ENCODE results near the gene MED9.

Gene MED9

DNA sequence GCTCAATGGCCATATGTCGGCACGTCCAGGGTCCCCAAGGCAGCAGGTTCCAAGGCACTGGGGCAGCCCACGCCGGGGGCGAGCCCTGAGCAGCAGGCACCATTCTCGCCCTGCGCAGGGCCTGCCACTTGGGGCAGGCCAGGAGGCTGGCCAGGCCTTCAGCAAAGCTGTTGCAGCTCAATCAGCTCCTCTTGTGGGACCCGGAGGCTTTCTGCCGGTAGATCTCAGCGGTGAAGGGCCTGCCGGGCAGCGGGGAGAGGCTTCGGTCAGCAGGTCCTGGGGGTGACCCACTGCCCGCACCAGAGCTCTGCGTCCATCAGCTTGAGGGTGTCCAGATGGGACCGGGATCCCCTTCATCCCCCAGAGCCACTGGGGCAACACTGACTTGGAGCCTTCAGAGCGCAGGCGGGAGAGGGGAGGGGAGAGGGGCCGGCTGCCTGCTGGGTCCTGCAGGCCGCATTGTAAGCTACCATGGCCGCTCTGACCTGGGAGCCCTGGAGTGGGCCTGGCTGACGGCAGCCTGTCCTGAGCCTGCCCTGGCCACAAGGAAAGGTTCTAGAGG, 28.9 kb downstream of the MED9 start:
- DNase-seq = no peak

DNA sequence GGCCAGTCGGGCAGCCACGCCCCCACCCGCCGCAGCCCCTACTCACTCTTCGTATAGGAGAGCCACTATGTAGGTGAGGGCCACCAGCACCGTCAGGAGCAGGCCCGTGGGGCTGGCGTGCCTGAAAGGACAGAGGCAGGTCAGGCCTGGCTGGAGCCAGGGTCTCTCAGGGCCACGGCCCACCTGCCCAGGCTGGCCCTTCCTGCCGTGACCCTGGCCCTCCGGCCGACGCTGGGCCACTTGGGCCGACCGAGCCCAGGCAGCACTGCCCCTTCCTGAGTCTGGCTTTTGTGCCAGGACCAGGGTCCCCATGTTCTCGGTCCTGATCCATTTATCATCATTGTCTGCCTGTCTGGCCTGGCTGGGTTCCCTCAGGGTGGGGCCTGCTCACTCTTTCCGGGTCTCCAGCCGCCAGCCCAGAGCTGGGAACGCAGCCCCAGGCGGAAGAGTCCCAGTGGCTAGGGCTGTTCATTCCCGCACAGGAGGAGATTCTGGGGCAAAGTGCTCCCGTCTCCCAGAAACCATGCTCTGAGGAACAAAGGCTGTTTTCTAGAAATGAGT, 29.5 kb downstream of the MED9 start:
- DNase-seq = no peak

DNA sequence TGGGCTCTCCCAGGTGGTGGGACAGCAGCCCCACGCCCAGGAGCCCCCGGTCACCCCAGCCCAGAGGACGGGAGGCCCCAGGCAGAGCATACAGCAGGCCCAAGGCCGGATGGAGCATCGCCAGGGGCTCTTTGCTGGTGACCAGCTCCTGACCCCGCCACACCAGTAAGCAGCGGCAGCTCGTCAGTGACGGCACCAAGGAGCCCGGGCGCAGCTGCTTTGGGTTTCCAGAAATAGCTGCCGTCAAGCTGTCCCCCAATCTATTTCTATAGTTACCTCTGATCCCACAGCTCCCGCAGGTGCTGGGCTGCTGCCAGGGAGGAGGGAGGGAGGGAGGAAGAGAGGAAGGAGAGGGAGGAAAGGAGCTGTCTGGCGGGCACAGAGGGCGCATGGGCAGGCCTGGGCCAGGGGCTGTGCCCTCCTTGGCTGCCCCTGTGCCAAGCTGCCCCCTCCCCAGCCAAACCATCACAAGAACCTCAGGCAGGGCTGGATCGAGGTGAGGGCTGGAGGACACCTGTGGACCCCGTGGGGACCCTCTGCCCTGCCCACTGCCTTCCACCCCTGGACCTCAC, 30.2 kb downstream of the MED9 start:
- no peak for DNase-seq

DNA sequence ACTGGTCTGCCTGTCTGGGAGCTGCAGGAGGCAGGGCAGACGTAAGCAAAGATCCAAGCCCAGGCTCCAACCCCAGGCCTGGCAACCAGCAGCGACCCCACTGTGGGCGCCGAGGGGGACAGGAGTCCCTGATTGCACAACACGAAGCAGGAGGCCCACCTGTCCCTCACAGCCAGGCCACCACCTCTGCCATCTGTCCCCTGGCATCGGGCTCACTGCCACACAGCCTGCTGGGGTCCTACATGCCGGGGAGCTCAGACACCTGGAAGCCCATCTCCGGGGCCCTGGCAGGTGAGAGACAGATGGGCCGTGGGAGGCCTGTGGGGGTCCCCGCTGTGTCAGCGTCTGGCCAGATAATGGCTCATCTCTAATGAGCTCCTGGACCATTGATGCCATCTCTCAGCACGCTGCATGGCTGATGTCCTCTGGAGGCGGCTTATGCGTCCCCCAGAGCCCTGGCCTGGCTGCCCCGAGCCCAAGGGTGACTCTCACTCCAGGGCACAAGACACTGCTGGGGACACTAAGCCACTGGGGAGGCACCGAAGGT, 30.7 kb downstream of the MED9 start:
- DNase-seq = no peak

DNA sequence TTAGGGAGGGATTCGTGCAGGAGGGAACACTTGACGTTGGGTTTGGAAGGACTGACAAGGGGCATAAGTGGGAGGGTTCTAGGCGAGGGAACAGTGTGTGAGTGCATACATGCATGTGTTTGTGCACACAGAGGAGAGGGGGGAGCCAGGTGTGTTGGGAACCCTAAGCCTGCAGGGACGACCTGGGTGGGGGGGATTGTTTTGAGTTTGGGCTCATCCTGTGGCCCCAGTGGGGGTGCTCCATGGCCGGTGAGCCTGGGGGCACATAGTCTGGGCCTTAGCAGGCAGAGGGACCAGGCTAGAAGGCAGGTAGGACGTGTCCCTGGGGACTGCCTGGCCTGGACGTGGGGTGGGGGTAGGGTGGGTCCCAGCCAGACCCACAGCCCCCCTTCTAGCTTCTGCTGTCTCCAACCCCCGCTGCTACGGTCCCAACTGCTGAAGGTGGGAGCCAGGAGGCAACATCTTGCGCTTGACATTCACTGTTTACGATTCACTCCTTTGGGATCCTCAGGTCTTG, 31.3 kb downstream of the MED9 start:
- no peak for DNase-seq

DNA sequence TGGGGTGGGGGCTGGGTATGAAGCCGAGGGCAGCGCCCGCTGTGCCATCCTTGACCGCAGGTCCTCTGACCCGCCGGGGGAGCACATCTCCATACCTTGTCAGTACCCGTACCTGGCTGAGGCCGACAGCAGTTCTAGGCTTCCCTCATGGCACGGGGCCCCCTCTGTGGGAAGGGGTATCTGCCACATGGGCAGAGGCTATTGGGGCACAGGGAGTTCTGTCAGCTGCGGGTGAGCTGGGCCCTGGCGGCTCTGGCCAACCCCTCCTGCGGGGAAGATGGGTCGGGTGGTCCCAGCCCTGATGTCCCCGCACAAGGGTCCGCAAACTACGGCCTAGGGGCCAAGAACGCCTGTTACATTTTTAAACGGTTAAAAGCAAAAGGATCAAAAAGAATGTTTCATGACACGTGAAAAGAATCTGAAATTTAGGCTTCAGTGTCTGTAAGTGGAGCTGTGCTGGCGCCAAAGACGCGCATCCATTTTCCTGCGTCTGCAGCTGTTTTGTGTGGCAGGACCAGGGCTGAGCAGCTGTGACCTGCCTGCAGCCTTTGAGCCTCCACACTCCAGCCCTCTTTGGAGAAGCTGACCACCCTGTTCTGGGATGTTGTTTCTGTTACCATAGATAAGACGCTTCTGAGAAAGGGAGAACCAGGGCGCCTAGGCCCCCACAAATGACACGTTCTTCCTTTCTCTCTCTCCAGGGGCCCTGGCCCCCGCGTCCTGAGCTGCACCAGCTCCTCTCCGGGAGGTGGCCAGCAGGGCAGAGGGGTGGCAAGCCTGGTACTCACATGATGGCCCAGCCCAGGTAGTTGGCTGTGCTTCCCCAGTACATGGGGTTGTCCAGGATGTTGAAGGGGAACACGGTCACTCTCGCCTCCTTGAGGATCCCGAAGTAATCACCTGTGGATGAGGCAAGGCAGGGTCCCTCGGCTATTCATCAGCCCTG, 32.1 kb downstream of the MED9 start:
- DNase-seq = no peak

DNA sequence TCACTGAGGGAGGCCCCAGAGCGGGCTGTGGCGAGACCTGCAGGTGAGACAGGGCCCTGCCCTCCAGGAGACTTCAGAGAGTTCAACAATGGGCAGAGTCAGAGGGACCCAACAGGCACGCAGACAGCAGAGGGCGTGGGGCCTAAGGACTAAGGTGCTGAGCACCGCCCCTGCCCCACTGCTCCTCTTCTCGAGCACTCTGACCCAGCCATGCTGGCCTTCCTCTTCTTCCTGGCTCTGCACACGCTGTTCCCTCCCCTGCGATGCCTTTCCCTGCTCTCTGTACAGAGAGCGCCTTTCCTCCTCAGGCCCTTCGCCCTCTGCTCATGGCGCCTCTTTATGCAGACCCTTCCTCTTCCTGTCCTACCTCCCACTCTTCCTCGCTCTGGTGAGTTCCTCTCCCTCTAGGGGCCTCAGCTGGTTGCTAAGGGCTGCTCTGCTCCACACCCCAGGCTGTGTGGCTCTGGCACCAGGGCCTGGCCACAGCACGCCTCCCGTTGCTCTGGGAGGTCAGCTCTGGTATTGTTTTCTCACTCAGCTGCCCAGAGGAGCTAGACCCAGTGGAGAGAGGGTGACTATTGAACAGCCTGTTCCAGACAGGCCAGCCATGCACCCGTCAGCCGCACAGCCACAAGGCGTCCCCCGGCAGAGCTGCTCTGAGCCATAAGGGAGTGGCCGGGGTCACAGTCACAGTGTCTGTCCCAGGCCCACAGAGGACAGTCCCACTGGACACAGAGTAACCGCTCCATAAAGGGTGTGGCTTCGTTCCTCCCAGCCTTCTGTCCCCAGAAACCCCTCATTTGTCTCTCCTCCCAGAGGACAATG, 33.0 kb downstream of the MED9 start:
- no peak for DNase-seq

DNA sequence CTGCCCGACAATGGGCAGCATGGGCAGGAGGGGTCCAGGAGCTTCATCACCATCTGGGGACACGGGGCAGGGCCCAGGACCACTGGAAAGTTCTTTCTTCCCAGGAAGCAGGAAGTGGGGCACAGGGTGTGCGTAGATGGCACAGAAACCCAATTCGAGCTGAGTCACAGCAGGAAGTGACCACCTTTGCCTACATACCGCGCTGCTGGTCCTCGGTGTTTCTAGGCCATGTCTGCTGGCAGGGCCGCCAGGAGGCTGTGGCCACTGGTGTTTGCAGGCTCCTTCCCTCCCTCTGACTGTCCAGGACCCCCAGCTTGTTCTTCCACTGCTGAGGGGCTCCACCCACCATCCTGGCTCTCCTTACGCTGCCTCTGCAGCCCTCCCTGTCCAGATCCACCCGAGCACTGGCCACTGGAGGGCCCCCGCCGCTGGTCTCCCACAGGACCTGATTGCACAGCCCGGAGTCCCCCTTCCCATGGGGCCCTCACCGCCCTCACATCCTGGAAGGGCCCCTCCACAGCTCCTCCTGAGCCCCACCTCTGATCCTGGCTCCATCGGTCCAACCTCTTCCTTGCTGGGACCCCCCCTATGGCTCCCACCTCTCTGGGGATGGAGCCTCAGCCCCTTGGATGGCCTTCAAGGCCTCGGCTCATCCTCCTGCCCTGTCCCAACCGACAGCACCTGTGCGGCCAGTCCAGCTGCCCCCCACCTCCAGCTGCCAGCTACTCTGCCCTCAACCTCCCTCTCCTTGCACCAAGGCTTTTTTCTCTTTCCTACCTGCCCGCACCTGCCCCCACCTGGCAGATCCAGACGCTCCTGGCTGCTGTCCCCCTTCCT, 33.9 kb downstream of the MED9 start:
- DNase-seq = no peak

DNA sequence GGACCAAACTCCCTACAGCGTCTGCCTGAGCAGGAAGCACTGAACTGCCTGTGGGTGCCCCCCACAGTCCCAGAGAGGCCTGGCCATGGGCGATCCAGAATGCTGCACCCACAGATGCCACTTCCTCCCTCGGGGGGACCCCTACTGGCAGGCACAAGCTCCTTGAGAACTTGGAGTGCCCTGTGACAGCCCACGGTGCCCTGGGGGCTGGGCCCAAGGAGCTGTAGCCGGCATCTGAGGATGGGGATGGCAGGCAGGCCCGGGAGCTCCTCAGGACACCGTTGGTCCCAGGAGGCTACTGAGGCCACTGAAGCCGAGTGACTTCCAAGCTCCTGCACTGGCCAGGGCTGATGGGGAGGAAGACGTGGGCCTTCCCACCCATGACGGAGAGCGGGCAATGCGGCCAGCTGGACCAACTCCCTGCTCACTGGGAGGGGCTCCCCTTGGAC, 34.5 kb downstream of the MED9 start:
- no peak for DNase-seq

DNA sequence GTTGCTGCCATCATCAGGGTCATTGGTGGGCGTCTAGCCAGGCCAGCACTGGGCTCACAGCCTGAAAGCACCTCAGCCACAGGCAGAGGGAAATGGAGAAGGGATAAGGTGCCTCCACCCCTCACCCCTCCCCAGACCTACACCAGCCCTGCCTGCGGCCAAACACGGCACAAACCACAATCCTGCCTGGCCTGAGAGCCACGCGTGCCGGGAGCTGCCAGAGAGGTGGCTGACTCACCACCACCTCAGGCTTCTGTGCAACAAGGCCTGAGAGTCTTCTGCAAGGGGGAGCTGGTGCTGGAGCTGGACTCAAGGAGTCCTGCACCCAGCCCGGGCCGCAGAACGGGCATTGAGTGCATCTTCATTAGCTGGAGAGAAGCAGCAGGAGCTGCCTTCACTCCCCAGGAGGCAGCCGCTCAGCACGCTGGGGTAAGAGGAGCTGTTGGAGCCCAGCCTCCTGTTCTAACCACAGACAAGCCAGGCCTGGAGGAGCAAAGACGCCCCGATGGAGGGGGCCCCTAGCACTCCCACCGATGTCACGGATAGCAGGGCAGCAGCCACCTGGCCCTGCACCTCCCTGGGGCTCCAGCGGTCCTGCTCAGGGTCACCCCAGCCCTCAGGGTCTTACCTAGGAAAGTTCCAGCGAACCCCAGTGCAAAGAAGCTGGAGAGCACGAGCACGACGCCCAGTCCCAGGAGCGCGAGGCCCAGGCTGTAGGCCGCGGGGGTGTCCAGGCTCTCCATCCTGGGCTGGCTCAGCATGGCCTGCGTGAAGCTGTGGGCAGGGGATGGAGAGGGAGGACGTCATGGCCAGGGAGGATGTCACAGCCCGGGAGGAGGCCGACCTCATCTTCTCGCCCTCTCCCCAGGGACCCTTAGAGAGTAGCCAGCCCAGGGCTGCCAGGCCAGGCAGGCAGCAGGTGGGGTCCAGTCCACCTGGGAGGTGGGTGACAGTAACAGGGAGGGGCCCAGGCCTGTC, 35.4 kb downstream of the MED9 start:
- DNase-seq = no peak

DNA sequence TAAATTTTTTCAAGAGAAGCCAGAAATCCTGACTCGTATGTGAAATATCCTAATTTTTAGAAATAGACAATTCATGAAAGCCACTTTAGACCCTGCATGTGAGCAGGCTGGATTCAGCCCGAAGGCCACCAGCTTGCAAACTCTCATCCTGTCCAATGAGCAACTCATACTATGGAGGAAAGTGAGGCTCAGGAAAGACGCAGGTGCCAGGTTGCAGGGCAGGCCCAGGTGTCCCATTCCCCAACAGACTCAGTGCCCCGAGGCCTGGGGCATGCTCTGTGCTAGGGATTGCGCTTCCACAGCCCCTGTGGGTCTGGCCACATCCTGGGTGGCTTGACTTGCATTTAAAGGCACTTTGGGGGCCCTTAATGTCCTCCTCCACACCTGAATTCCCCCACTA, 36.1 kb downstream of the MED9 start:
- DNase-seq = no peak

DNA sequence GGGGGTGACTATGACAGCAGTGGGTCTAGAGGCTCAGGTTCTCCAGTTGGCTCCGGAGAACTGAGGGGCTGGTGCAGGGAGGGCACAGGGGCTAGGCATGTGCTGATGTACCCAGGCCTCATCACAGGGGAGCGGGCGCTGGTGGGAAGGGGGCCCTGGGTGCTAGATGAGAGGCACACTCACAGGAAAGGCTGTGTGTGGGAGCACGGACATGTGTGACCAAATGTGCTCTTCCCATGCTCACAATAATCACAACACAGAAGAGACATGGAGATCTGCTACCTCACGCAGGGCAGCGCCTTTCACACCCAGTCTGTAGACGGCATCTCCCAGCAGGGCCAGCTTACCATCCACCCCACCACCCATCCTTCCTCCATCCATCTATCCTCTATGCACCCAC, 36.8 kb downstream of the MED9 start:
- no peak for DNase-seq

DNA sequence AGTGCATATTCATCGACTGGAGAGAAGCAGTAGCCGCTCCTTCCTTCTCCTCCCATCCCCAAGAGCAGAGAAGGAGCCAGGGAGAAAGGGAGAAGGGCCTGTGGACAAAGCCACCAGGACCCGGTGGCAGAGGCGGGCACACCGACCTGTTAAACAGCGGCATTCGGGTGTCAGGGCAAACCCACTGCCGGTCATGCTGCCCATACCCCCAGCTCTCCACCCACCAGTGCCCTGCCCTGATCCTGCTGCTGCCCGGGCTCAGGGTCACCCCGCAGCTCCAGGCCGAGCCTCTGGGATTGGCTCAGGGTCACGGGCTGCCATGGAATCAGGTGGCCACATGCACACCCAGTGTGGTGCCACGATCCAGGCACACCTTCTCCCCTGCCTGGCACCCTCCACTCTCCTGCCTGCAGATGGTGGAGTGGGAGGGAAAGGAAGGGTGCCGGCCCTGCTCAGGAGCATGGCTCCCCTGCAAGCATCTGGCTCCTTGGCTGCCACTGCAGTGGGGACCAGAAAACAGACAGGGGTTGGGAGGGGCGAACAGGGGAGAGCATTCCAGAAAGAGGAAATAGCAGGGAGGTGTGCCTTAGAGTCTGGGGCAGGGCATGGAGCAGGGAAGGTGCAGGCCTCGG, 37.7 kb downstream of the MED9 start:
- DNase-seq = no peak

DNA sequence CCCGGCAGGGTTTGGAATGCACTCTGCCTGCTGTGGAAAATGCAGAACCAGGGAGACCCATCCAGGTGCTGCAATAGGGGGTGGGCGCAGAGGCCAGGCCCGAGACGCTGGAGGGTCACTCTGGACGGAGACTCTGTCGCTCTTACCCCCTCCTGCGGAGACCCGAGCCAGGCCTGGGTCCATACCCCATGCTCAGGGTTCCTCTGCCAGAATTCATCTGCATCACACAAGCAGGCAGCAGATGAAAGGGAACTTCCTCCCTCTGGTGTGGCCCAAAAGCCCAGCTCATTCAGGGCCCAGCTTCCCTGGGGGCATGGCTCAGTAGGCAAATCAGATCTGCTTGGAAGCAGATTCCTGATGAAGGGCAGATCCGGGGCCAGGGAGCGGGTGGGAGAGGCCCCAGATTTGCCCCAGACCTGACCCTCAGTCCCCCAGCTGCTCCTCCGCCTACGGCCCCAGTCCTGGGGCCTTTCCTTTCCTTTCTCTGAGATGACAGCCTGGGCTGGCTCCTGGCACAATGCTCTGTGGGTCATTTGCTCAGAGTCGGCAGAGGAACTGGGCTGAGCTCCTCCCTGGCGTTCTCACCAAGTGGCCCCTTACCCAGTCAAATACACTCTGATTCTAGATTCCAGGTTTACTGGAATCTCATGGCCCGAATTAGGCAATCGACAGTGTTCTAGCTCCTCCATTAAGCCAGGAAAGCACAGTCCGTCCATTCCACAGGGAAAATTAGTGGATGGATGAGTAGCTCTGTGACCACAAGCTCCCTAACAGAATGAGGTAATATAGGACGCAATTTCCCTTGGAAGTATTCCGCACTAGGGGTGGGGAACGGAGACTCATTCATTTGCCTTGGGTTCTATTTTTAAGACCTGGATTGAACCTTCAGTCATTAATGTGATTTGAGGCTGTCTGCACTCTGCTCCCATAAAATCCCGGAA, 38.5 kb downstream of the MED9 start:
- DNase-seq = no peak

DNA sequence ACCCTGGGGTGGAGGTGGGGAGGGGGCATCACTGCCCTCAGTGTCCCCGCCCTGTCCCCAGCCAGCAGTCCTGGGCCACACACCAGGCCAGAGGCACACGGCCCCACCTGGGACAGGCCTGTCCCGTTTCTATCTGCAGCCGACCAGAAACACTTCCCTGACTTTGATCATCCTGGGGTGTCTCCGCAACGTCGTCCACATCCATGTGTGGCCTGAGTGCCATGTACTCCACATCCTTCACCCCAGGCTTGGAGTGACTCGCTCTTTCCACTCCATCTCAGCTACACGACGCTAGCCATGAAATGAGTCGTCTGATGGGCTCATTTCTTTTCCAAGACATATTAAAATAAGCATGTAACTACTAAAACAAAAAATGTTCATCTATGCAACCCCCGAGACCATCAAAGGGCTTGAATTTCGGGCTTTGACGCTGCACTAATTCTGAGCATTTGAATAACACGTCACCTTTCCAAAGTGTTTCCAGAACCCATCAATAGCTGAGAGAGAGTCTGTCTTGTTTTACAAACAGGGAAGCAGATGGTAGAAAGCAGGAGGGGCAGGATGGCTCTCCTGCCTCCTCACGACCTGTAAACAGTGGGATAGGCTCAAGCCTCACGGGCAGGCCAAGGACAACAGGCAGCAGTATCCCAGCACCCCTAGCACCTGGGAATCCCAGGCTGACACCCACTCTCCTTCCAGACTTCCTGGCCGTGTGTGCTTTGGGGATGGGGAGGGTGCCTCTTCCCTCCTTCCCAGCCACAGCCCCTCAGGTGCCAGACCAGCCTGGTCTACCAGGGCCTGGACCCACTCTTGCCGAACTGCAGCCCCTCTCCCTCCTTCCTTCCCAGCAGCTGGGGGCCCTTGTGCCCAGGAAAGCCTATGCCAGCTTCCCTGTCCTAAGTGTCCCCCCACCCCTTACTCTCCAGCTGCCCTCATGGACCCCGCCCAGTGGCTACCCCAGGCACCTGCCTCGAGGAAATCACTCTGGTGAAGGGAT, 39.4 kb downstream of the MED9 start:
- no peak for DNase-seq

DNA sequence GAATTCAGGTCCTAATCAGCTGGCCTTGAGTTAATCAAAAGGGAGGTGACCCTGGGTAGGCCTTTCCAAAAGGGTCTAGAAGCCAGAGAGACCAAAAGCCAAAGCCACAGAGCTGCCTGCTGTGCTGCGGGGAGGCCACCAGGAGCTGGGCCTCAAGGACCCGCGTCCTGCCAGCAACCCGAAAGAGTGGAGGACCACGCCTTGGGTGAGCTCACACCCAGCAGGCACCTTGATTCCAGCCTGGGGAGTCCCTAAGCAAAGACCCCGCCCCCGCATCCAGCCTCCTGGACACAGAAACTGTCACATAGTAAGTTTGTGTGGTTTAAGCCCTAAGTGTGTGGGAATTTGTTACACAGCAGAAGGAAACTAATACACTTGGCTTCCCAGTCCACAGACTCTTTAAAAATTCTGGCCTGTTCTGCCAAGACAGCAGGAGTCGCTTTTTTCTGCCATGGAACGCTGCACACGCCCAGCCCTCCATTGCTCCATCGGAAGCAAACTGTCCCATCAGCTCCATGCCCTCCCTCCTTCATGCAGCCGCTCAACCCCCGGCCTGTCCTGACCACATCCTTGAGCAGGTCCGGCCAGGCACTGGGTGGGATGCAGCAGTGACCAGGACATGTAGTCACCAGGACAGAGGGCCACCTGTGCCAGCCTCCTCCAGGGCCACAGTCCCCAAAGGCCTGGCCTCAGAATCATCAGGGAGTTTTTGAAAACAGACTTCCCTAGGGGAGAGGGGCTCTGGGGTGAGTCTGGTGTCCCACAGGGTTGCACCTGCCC, 40.3 kb downstream of the MED9 start:
- DNase-seq = no peak

Data from activated gamma-delta T cell (primary cell).